Measurements from ENCODE around the gene IL13RA1.

- no peak for TF ChIP-seq CTCF (IDR thresholded peaks at IDR 0.05; ENCODE audit: low read length)
- no peak for TF ChIP-seq EZH2 (optimal IDR thresholded peaks at IDR 0.05; ENCODE audit: low read depth, low read length)
These were observed 52.2 kb downstream of the IL13RA1 start for GRCh38 chrX:118779581-118779980.
